ENCODE measurements around the gene MUC5B.
"Not testable (repeated sequence)": the region's sequence is repeated elsewhere in the genome, so short reads cannot be mapped to it uniquely, and the experiment has no call there.

MUC5B gene

GRCh38 chr11:1189816-1190215 lies 33.0 kb upstream of the MUC5B start:
- not testable (repeated sequence) for DNase-seq (ENCODE audit: low read depth)

- not testable (repeated sequence) for DNase-seq (ENCODE audit: low read depth)
Observed at GRCh38 chr11:1191786-1192470, 30.9 kb upstream of the MUC5B start.

GRCh38 chr11:1192741-1193325 lies 30.0 kb upstream of the MUC5B start:
- no peak for DNase-seq (ENCODE audit: low read depth)

- DNase-seq (ENCODE audit: low read depth), result no peak
Observed at GRCh38 chr11:1193326-1194230, 29.3 kb upstream of the MUC5B start.

- no peak for DNase-seq (ENCODE audit: low read depth)
Observed at GRCh38 chr11:1194231-1194976, 28.5 kb upstream of the MUC5B start.

- DNase-seq (ENCODE audit: low read depth), result no peak
Observed at GRCh38 chr11:1194977-1195681, 27.7 kb upstream of the MUC5B start.

GRCh38 chr11:1195682-1196515 lies 27.0 kb upstream of the MUC5B start:
- DNase-seq (ENCODE audit: low read depth), result no peak

- no peak for DNase-seq (ENCODE audit: low read depth)
Observed at GRCh38 chr11:1196516-1197391, 26.1 kb upstream of the MUC5B start.

- DNase-seq (ENCODE audit: low read depth), result no peak
Observed at GRCh38 chr11:1197431-1197885, 25.4 kb upstream of the MUC5B start.

GRCh38 chr11:1197886-1198560 lies 24.8 kb upstream of the MUC5B start:
- no peak for DNase-seq (ENCODE audit: low read depth)

- no peak for DNase-seq (ENCODE audit: low read depth)
Observed at GRCh38 chr11:1198561-1199240, 24.2 kb upstream of the MUC5B start.

GRCh38 chr11:1199241-1199750 lies 23.6 kb upstream of the MUC5B start:
- no peak for DNase-seq (ENCODE audit: low read depth)

- no peak for DNase-seq (ENCODE audit: low read depth)
Observed at GRCh38 chr11:1199751-1200610, 22.9 kb upstream of the MUC5B start.

- no peak for DNase-seq (ENCODE audit: low read depth)
Observed at GRCh38 chr11:1200611-1201191, 22.2 kb upstream of the MUC5B start.

- DNase-seq (ENCODE audit: low read depth), result no peak
Observed at GRCh38 chr11:1201395-1202153, 21.3 kb upstream of the MUC5B start.

GRCh38 chr11:1202154-1202775 lies 20.6 kb upstream of the MUC5B start:
- DNase-seq (ENCODE audit: low read depth), result no peak
